Endothelial cell of umbilical vein (primary cell): ENCODE results near the gene PPBP. TPM values are rescaled to one million over a fixed set of nuclear protein-coding genes. Genes with fewer than 3 reads are reported as not detected.
"Not testable (repeated sequence)": the region's sequence is repeated elsewhere in the genome, so short reads cannot be mapped to it uniquely, and the experiment has no call there.

Source experiments
- BruUV-seq: library from RNA; stranded (reverse); fragments of 400-500 nt; replicated peaks from 2 replicates; lab custom pipeline; 2021; lab: Mats Ljungman, UMichigan
- CTCF ChIA-PET: fragments of 300-600, 350-600 bp; sonication (Branson Sonifier 250); formaldehyde crosslinking; loops from one replicate; lab custom pipeline; 2021; ENCODE audit warnings: antibody characterized with exemption, inconsistent platforms; lab: Charles Lee
- POLR2A ChIA-PET: fragments of 300-600, 350-600 bp; sonication (Branson Sonifier 250); formaldehyde crosslinking; loops from one replicate; lab custom pipeline; 2021; ENCODE audit warnings: antibody characterized with exemption, inconsistent platforms; lab: Charles Lee
- DNase-seq: peaks from one replicate; pipeline ENCODE4 v3.0.0-alpha.2; 2011; ENCODE audit warnings: low read depth, low spot score
- FAIRE-seq: peaks from 2 replicates; lab custom pipeline; 2011; peaks lifted over from hg19 to GRCh38; lab: Jason Lieb, UNC
- H2AFZ ChIP-seq: 2 replicates; pipeline ENCODE4 v1.6.0; 2012; ENCODE audit warnings: low read depth, low read length, control low read depth, inconsistent platforms
- H3K27ac ChIP-seq: 2 replicates; pipeline ENCODE4 v1.5.1; 2011; ENCODE audit warnings: low read depth, mild to moderate bottlenecking, control low read depth, low read length, moderate library complexity; ENCODE audit not compliant: insufficient read depth
- H3K27me3 ChIP-seq, 2 experiments: 2 replicates each; pipeline versions ENCODE4 v1.6.0 to v1.6.1; 2011; ENCODE audit warnings: low read length in 2 of 2, mixed read lengths in 1 of 2; ENCODE audit not compliant: control insufficient read depth in 2 of 2, insufficient read depth in 2 of 2
- H3K36me3 ChIP-seq, 2 experiments: 2 replicates in 1 of 2; 3 replicates in 1 of 2; pipeline ENCODE4 v1.5.1; 2011; ENCODE audit warnings: low read length in 2 of 2, mild to moderate bottlenecking in 1 of 2, moderate library complexity in 1 of 2; ENCODE audit not compliant: control insufficient read depth in 2 of 2, insufficient read depth in 2 of 2; ENCODE audit errors: extremely low read depth in 1 of 2
- H3K4me1 ChIP-seq: 3 replicates; pipeline ENCODE4 v1.5.1; 2011; ENCODE audit warnings: mild to moderate bottlenecking, low read length; ENCODE audit not compliant: control insufficient read depth, insufficient read depth; ENCODE audit errors: extremely low read depth
- H3K4me2 ChIP-seq: 2 replicates; pipeline ENCODE4 v1.6.1; 2011; ENCODE audit warnings: low read length, control low read depth, mixed read lengths; ENCODE audit not compliant: insufficient read depth
- H3K4me3 ChIP-seq, 3 experiments: fragments of 200-600 bp in 1 of 3; sonication (generic), shearing (Covaris generic) in 1 of 3; replicated peaks in 1 of 3; 2 replicates each; pipeline ENCODE4 v1.5.1; 2011 to 2016; ENCODE audit warnings: control low read depth in 3 of 3, low read length in 3 of 3, mild to moderate bottlenecking in 2 of 3, inconsistent platforms in 1 of 3, low read depth in 1 of 3, moderate library complexity in 1 of 3; ENCODE audit not compliant: insufficient read depth in 1 of 3
- H3K79me2 ChIP-seq: 2 replicates; pipeline ENCODE4 v1.6.0; 2012; ENCODE audit warnings: low read length, inconsistent platforms; ENCODE audit not compliant: control insufficient read depth, insufficient read depth
- H3K9ac ChIP-seq: replicated peaks from 2 replicates; pipeline ENCODE3; 2011; ENCODE audit warnings: low read length, control low read depth; ENCODE audit not compliant: insufficient read depth; ENCODE audit errors: extremely low read depth
- H3K9me1 ChIP-seq: replicated peaks from 3 replicates; pipeline ENCODE4 v1.6.0; 2011; ENCODE audit warnings: mild to moderate bottlenecking, low read length; ENCODE audit not compliant: control insufficient read depth, insufficient read depth; ENCODE audit errors: extremely low read depth
- H3K9me3 ChIP-seq: replicated peaks from 2 replicates; pipeline ENCODE4 v1.5.1; 2012; ENCODE audit warnings: low read length, inconsistent platforms; ENCODE audit not compliant: control insufficient read depth, insufficient read depth
- H4K20me1 ChIP-seq: replicated peaks from 2 replicates; pipeline ENCODE3; 2011; ENCODE audit warnings: mild to moderate bottlenecking, low read length; ENCODE audit not compliant: control insufficient read depth, insufficient read depth; ENCODE audit errors: extremely low read depth
- CTCF ChIP-seq, 2 donors: IDR thresholded peaks; 1 replicate in 1 of 2; 2 replicates in 1 of 2; pipeline ENCODE4 v1.5.1; 2011; ENCODE audit warnings: low read length in 2 of 2, mild to moderate bottlenecking in 2 of 2, moderate library complexity in 2 of 2, control low read depth in 1 of 2, inconsistent platforms in 1 of 2, low read depth in 1 of 2; ENCODE audit not compliant: insufficient read depth in 1 of 2; ENCODE audit errors: extremely low read depth in 1 of 2
- FOS ChIP-seq: IDR thresholded peaks from 2 replicates; pipeline ENCODE4 v1.6.1; 2011; ENCODE audit warnings: mild to moderate bottlenecking, low read length, moderate library complexity, borderline replicate concordance; ENCODE audit not compliant: insufficient read depth
- GATA2 ChIP-seq: IDR thresholded peaks from 2 replicates; pipeline ENCODE4 v1.7.0; 2011; ENCODE audit warnings: low read depth, mild to moderate bottlenecking, moderate library complexity, mixed read lengths, low read length; ENCODE audit not compliant: insufficient read length, insufficient read depth
- MAX ChIP-seq: IDR thresholded peaks from 2 replicates; pipeline ENCODE4 v1.6.1; 2011; ENCODE audit not compliant: insufficient read depth, insufficient read length
- POLR2A ChIP-seq: IDR thresholded peaks from 2 replicates; pipeline ENCODE4 v1.6.1; 2012; ENCODE audit warnings: low read depth, mild to moderate bottlenecking, control low read depth, low read length
- dilution Hi-C: fragments of 300-500 bp; cut with MboI; formaldehyde crosslinking; loops from one replicate; pipeline ENCODE4 v1.15.0; 2019; ENCODE audit warnings: low sequenced_read_pairs; ENCODE audit not compliant: extremely low pct_ligation_motif_present
- intact Hi-C: fragments of 100-400 bp; cut with micrococcal nuclease; formaldehyde crosslinking; loops from one replicate; pipeline ENCODE4 v1.10.0; 2022
- polyA plus RNA-seq, 4 experiments: library from polyadenylated mRNA; depleted of rRNA in 3 of 4; stranded (reverse) in 3 of 4; unstranded in 1 of 4; fragments of >200 nt; gene quantifications; 2 replicates each; pipeline versions ENCODE4 v1.2.1 to v1.2.3, GENCODE V29; 2011 to 2012; ENCODE audit warnings: missing spikeins in 1 of 4
- total RNA-seq: library from RNA; stranded (reverse); gene quantifications from 2 replicates; pipeline ENCODE4 v1.2.3, GENCODE V29; 2021

PPBP gene
- total and polyA plus RNA-seq, 2 donors (not counting 3 experiments of a cell fraction or from before 2014, with no cell fraction given): not detected

- TF ChIP-seq POLR2A (no peak), GATA2 (no peak), FOS (no peak), CTCF (IDR thresholded peaks at IDR 0.05; ENCODE audit: extremely low read depth in 1 of 2, insufficient read depth in 1 of 2, low read depth in 1 of 2, low read length in 2 of 2) (no peak), MAX (no peak)
- no peak overlapping the region for H2AFZ ChIP-seq
- no peaks in the 10 kb centered on the region for H4K20me1 ChIP-seq
- H3K4me2 ChIP-seq: no peak overlapping the region
- H3K9me3 ChIP-seq: no peaks in the 10 kb centered on the region
- no TSS peak for BruUV-seq
- no peak overlapping the region for H3K27ac ChIP-seq
- no peaks in the 10 kb centered on the region for H3K27me3 ChIP-seq
- no peaks in the 10 kb centered on the region for H3K36me3 ChIP-seq
- CTCF ChIA-PET: interaction anchor here (0.9 kb wide), 1 partner anchor 38 kb away, joined by 3 read pairs; no protein-coding TSS in a partner anchor
- FAIRE-seq (no peak), DNase-seq (no peak)
- no peaks in the 10 kb centered on the region for H3K9me1 ChIP-seq
- H3K79me2 ChIP-seq: no peaks in the 10 kb centered on the region
- H3K4me1 ChIP-seq: no peaks in the 10 kb centered on the region
- dilution Hi-C loops: no loop called here
- POLR2A ChIA-PET: no interaction called here
- intact Hi-C loops: no loop called here
- no peak overlapping the region for H3K9ac ChIP-seq
- no peak overlapping the region for H3K4me3 ChIP-seq
Measured at GRCh38 chr4:73952352-73952751, 35.6 kb downstream of the PPBP start.

GRCh38 chr4:73950376-73950920, 37.5 kb downstream of the PPBP start:
- CTCF ChIA-PET: interaction anchor here (1.3 kb wide), 1 partner anchor 15 kb away, joined by 3 read pairs; no protein-coding TSS in a partner anchor
- POLR2A ChIA-PET, FAIRE-seq: not testable (repeated sequence)

More at GRCh38 chr4:73950376-73950920, 37.5 kb downstream of the PPBP start:
- dilution Hi-C loops, H3K36me3 ChIP-seq, H4K20me1 ChIP-seq, BruUV-seq, H2AFZ ChIP-seq, H3K27me3 ChIP-seq, H3K4me2 ChIP-seq, DNase-seq, H3K9me1 ChIP-seq, H3K4me1 ChIP-seq, intact Hi-C loops, H3K27ac ChIP-seq, H3K4me3 ChIP-seq, H3K9me3 ChIP-seq, H3K79me2 ChIP-seq, H3K9ac ChIP-seq: not testable (repeated sequence)
